GM19397 (cell line): Measurements from ENCODE around the gene LMF1.

Experiments used
- ATAC-seq: cut with Tn5 transposase; IDR thresholded peaks from one replicate; pipeline ENCODE4 v1.9.1; 2021; ENCODE audit warnings: mild to moderate bottlenecking, moderate library complexity; ENCODE audit not compliant: unreplicated experiment

The LMF1 gene

DNA sequence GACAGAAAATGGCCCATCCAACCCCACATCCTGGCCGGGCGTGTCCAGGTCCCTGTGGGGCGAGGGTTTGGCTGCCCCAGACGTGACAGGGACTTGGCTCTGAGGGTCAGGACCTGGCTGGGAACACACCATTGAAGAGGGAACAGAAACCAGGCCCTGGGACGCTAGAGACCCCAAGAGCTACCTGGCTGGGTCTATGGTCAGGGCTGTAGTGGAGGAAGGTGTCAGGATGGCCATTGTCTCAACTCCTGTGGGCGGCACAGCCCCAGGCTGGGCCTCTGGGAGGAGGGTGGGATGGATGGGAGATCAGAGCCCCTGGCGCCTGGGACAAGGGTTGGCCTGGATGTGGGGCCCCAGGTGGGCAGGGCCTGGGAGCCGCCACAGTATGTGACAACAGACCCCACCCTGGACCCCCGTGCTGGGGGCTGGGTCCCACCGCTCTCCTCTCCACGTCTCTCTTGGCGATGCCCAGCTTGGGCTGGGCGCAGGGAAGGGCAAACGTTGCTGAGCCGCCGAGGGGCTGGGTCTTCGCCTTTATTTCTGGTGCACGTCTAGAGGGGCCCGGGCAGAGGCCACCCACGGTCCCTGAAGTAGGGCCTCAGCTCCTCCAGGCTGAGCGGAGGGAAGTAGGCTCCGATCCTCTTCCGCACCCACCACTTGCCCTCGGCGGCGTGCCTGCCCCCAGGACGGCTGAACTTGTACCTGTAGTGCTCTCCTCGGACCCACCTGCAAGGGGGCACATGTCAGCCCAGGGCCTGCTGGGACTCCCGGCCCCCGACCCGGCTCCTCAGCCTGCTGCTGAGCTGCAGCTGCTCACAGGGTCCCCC is 116.6 kb downstream of the LMF1 start:
- ATAC-seq = no peak

DNA sequence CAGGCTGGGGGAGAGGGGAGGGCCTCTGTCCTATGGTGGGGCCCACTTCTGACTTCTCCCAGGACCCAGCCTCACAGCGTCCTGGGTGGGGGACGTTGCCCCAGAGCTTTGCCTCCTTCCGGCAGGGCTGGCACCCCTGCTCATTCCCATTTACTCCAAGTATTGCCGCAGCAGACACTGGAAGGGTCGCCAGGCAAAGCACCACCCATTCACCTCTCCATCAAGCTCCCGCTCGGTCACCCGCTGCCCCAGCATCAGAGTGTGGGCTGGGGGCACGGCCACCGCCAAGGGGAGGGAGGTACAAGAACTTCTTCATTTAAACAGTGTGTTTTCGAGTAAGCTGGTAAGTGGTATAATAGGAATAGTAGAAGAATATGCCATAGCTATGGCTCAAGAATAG is 117.5 kb downstream of the LMF1 start:
- no peak for ATAC-seq

DNA sequence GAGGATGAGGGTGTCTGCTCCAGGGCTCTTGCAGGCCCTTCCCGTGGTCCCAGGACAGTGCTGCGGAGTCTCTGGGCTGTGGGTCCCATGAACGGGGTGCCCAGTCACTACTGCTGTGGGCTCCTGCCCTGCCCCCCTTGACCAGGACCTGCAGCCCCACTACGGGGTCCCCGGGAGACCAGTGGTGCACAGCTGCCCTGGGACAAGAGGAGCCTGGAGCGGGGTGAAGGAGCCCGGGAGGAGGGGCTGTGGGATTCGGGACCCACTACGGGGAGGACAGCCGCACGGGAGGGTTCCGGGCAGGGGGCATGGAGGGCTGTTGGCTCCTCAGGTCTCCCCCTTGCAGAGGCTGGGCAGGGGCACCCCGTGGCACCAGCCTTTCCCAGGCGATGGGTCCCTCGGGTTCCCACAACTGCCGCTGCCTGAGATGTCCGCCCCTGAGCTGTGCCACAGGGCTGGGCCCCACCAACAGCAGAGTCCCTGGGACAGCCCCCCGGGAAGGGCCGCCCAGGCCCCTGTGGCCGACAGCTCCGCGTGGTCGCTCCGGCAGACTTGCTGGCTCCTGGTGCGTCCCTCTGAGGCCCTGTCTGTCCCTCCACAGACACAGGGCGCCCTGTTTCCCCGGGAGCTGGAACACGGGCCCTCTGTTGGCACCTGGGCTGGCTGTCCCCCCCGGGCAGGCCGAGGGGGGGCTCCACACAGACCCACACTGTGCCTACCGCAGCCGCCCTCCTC is 118.2 kb downstream of the LMF1 start:
- no peak for ATAC-seq

DNA sequence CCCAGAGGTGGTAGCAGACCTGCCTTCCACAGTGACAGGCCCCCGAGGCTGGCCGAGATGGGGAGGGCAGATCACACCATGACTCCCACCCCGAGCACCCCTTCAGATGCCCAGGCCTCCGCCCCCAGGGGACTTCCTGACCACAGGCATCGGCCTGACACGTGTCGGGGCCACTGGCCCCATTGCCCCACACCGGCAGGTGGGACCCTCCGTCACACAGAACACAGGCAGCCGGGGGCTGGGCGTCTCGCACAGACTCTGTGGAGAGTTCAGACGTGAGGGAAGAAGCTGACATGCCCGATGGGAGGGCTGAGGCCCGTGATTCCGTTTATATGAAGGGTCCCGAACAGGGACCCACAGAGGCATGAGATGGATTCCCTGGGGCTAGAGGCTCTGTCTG is 118.9 kb downstream of the LMF1 start:
- ATAC-seq = no peak

DNA sequence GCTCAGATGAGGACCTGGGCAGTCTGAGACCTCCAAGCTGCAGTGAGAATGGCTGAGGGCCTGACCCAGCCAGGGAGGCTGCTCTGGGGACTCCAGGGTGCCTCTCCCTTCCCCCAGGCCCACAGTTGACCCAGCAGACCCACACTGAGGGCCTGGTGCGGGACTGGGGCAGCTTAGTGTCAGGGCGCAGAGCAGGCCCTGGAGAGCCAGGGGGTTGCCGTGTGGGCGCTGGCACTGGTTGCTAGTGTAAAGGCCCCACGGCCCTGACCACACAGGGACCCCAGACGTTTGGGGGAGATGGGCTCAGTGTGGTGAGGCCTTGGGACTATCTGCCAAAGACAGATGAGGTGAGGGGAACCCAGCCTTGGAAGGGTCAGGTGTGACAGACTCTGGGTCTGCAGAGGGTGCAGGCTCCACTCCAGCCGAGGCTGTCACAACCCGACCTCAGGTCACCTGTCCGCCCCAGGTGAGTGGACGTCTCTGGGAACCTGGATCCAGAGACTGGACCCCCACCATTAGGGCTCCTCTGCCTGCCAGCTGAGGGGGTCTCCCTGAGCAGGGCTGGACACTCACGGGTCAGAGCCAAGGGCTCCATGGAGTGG is 119.5 kb downstream of the LMF1 start:
- no peak for ATAC-seq

DNA sequence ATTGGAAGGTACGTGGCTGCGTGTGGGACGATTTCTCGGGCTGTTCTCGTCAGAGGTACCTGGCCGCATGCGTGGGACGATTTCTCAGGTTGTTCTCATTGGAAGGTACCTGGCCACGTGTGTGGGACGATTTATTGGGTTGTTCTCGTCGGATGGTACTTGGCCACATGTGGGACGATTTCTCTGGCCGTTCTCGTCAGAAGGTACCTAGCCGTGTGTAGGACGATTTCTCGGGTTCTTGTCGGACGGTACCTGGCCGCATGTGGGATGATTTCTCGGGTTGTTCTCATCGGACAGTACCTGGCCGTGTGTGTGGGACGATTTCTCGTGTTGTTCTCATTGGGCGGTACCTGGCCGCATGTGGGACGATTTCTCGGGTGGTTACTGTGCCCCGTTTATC is 120.1 kb downstream of the LMF1 start:
- no peak for ATAC-seq

DNA sequence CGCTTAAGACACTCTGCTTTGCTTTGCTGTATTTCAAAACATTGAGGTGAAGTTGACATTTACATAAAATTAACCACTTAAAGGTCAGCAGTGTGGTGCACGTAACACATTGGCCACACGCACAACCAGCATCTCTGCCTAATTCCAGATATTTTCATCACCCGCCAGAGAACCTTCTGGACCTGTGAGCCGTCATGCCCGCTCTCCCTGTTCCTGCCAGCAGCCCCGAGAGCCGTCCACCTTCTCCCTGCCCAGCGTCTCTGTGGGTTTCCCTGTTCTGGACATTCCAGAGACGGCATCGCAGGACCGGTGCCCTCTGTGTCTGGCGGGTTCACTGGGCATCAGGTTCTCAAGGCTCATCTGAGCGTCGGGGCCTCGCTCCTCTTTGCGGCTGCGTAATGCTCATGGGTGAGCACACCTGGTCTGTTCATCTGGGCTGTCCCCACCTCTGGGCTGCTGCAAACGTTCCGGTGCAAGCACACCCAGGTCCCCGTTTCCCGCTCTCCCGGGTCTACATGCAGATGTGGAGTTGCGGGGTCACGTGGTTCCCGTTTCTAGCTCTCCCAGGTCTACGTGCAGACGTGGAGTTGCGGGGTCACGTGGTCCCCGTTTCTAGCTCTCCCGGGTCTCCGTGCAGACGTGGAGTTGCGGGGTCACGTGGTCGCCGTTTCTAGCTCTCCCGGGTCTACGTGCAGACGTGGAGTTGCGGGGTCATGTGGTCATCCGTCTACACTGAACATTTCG is 122.1 kb downstream of the LMF1 start:
- no peak for ATAC-seq

DNA sequence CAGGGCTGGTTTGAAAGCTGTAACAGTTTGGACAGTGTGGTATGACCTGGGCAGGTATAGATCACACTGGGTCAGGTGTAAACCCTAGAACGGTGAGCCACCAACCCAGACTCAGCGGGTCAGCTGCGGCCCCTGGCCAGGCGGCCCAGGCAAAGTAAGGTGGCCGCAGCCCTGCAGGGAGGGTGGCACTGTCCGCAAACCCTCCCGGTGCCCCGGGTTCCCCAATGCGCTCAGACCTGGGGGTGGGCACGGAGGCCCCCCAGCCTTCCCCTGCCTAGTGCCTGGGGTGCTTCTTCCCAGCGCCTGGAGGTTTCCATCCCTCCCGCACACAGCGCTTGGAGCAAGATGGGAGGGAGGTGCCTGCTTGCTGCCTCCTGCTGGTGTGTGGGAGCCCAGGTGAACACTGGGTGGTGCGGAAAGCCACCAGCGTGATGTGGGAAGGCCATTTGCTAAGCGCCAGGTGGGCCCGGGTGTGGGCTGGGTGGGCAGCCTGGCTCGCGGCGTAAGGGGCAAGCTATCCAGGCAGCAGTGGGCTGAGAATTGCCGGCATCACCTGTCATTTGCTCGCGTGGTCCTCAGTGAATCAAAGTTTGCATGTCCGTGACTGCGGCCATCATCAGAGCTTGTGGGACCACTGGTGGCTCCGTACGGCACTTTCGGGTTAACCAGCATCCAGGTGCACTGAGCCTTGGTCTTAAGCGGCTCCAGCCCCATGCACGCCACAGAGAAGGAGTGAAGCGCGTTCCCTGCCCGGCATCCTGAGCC is 122.9 kb downstream of the LMF1 start:
- no peak for ATAC-seq

DNA sequence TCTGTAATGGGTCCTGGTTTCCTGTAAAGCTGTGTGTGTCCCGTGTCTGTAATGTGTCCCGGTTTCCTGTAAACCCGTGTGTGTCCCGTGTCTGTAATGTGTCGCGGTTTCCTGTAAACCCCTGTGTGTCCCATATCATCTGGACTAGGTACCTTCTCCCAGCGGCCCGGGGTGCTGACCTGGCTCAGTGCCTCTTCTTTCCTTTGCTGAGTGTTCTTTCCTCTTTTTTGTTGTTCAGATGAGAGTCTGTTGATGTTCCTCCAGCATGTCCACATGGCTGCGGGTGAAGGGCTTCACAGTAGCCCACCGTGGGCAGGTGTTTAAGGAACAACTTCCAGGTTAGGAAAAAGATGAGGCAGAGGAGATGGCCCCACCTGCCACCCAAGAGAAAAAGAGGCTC is 123.6 kb downstream of the LMF1 start:
- no peak for ATAC-seq

DNA sequence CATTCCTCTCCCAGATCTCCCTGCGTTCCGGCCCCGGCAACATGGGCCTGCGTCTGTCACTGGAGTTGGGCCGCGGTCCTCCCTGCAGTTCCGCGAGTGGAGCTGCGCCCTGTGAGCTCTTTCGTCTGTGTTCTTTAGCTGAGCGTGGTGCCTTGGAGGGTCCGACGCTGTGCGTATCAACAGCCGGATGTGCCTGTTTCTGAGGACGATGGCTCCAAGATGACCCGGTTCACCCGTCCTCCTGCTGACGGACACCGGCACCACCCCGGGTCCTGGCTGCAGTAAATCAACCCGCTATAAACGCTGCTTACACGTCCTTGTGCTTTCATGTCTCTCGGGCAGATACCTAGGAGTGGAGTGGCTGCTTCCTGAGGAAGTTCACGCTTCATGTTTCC is 125.4 kb downstream of the LMF1 start:
- ATAC-seq = no peak

DNA sequence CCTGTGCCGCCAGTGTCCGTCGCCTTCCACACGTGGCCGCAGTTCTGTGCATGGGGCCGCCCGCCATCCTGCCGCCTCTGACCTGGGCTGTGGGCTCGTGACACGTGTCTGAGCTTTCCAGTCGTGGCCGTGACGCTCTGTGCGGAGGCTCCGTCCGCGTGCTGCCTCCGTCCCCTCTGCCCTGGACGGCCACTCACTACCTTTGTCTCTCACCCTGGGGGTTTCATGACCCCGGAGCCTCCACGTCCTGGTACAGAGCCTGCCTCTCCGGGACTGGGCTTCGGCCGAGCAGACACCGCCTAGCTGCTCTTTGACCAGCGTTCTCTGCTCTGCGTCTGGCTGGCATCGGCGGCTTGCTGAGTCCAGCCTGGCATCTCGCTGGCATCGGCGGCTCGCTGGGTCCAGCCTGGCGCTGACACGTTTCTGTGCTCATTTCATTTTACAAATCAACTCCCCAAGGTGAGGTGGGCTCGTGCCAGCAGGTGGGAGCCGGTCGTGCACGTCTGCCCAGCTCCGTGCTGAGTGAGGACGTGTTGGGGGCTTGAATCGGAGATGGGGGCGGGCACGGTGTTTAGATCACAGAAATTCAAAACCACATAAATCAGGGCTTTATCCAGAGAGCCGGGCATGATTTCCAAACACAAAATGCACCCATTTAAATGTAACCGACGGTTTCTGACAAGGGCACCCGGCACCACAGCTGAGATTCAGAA is 126.0 kb downstream of the LMF1 start:
- no peak for ATAC-seq

DNA sequence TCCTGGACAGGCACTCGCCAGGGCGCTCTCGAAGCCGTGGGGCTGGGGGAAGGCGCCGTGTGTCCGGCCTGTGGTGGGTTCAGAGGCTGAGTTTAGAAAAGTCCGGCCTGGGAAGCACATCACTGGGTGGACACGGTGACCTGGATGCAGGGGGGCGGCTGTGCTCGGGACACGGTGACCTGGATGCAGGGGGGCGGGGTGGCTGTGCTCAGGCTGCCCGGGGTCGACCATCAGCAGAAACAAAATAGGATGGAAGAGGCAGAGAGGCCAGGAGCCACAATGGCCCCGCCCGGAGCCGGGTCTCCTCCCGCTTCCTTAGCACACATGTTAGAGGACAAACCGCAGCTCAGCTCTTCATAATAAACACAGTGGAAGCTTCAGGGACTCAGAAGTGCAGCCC is 127.0 kb downstream of the LMF1 start:
- no peak for ATAC-seq

DNA sequence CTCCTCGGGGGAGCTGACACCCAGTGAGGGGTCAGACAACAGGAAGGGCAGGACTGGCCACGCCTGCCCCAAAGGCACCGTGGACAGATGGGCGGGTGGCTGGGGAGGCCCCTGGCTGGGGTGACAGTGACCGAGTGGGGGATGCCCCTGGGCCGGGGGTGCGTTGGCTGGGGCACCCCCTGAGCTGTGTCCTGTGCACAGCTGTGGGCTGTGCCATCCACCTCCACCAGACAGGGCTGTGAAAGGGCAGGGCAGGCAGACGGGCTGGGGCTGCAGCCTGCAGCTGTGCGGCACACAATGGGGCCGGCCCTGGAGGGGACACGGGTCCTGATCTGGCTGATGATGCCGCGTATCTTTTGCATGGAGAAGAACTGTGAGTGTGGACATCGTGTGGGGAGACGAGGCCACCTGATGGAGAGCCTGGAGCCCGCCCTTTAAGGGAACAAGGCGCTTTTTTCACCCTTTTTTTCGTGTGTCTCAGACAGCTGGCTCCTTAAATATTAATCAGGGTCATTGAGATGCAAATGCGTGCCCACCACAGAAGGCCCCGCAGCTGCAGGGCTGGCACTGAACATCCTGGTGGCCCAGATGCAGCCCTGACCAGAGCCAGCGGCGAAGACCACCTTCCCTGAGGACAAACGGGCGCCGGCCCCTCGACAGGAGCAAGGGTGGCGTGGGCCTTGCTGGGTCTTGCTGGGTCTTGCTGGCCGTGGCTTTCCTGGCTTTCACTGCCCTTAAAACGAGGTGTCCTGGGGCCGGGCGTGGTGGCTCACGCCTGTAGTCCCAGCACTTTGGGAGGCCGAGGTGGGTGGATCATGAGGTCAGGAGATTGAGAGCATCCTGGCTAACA is 127.8 kb downstream of the LMF1 start:
- no peak for ATAC-seq

DNA sequence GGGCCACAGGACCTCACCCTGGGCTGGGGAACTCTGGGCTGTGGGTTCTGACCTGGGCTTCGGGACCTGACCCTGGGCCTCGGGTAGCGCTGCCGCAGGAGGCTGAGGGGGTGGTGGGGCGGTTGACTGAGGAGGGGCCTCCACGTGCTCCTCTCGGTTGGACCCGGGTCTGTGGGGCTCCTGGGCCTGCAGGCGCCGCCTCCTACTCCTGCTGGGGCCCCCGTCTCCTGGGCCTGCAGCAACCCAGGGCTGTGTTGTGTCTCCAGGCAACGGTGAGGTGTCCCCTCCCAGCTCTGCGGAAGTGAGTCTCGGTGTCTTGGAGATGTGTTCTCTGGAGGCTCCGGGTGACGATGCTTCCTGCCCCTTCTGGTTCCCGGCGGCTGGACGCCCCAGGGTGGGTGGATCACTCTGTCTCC is 128.7 kb downstream of the LMF1 start:
- ATAC-seq = no peak

DNA sequence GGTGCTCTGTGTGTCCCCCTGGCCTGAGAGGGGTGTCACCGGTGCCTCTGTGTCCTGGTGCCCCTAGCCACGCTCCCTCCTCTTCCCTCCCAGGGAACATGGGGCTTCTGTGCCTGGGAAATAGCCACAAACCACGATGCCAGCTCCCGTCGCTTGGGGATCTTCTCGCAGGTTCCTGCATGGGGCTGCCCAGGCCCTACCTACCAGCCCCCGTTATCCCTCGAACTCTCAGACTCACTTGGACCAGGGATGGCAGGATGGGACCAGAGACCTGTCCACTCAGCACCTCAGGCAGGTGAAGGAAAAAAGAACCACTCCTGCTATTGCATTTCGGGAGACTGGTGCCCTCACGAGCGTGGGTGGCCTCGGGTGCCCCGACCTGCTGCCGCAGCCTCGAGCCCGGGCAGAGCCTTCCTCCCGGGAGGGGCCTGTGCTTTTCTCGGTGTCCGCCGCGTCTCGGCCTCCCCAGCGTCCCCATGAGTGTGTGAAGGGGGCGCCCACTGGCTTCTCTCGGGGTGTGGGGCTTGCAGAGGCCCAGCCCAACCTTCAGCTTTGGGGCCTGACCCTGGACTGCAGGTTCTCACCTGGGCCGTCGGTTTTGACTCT is 129.2 kb downstream of the LMF1 start:
- no peak for ATAC-seq

DNA sequence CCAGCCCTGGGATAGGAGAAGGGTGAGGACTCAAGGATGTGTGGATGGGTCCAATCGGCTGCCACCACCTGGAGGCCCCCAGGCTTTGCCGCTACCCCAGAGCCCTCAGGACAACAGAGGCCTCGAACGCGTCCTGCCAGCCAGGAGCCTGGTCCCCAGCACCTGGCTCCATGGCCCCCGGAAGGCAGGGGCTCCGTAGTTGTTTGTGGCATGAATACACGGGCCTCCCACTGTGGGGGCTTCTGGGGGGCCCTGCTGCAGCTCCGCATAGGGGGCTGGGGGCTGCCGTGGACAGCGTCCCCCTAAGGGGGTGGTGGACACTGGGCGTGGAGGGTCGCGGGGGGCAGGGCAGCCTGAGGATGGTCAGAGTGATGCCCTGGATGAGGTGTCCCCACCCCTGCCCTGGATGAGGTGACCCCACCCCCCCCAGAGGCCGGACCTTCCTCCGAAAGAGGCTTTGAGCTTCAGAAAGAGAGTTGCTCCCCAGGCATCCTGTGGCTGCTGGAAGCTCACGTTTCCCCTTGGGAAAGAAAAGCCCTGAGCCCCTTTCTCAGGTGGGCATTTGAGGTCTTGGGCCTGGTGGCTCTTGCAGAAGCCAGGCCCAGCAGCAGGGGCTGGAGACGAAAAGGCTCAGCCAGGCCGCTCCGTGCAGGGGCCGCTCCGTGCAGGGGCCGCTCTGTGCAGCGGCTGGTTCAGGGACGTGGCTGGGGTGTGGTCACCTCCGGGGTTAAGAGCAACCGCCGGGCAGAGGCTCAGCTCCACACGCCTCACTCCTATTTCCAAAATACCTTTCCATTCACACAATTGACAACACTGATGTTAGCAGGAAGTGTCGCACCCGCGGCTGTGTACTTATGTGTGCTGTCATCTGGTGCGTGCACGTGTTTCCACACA is 130.0 kb downstream of the LMF1 start:
- ATAC-seq = no peak

DNA sequence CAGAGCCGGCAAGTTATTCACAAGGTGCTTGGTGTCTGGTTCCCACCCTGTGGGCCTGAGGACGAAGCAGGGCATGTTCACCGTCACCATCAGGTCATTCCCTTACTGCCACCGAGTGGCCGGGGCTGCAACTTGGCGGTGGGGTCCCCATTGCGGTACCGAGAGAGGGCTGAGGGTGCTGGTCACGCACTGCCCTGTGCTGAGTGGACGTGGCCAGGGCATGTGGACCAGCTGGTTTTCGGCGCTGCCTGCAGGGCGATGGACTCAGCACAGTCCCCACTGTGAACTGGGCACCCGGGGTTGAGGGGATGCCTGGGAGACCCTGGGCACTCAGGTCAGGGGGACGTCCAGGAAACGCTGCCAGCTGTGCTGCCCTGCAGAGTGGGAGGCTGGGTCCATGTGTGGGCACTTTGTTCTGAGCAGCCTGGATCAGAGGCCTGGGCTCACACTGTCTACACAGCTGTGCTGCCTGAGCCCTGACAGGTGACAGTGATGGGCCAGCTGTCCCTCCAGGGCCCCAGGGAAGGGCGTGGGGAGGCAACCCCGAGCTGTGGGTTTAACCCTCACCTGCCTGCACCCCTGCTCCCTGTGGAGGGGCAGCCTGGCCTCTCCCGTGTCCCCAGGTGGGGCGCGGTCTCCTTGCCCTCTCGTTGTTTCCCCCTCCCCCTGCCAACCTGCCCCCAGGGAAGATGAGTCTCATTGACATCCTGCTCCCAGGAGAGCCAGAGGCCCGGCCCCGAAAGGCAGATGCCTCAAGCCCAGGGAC is 131.0 kb downstream of the LMF1 start:
- ATAC-seq = no peak
